WTC11 (cell line): ENCODE results near the gene ZBTB20.

ENCODE experiments used
- ATF1 ChIP-seq: sonication (generic); formaldehyde crosslinking; IDR thresholded peaks from 2 replicates; pipeline ENCODE4 v1.8.1; 2023; ENCODE audit warnings: mild to moderate bottlenecking, moderate library complexity, missing genetic modification reagents
- CREB1 ChIP-seq: sonication (generic); formaldehyde crosslinking; IDR thresholded peaks from 2 replicates; pipeline ENCODE4 v1.8.0; 2023; ENCODE audit warnings: mild to moderate bottlenecking, missing genetic modification reagents
- ELF4 ChIP-seq: sonication (generic); formaldehyde crosslinking; IDR thresholded peaks from 2 replicates; pipeline ENCODE4 v1.8.1; 2022; ENCODE audit warnings: low read depth, mild to moderate bottlenecking, moderate library complexity, missing genetic modification reagents
- NFE2L1 ChIP-seq: sonication (generic); formaldehyde crosslinking; IDR thresholded peaks from 2 replicates; pipeline ENCODE4 v1.8.1; 2023; ENCODE audit warnings: missing genetic modification reagents
- TP53 ChIP-seq: sonication (generic); formaldehyde crosslinking; IDR thresholded peaks from 2 replicates; pipeline ENCODE4 v1.8.1; 2023; ENCODE audit warnings: mild to moderate bottlenecking, missing genetic modification reagents
- ZNF138 ChIP-seq: sonication (generic); formaldehyde crosslinking; conservative IDR thresholded peaks from 2 replicates; pipeline ENCODE4 v1.8.1; 2022; ENCODE audit warnings: mild to moderate bottlenecking, moderate library complexity, missing genetic modification reagents
- TF ChIP-seq, protein P1 (sequence below): fragments of 200-600 bp; IDR thresholded peaks from 2 replicates; pipeline ENCODE4 v1.8.0; 2022; ENCODE audit warnings: antibody characterized with exemption
- TF ChIP-seq, protein P2 (sequence below): sonication (generic); formaldehyde crosslinking; IDR thresholded peaks from 2 replicates; pipeline ENCODE4 v1.8.0; 2022; ENCODE audit warnings: missing genetic modification reagents
- TF ChIP-seq, protein P3 (sequence below): sonication (generic); formaldehyde crosslinking; IDR thresholded peaks from 2 replicates; pipeline ENCODE4 v1.8.1; 2022; ENCODE audit warnings: mild to moderate bottlenecking, moderate library complexity, missing genetic modification reagents
- TF ChIP-seq, protein P4 (sequence below): sonication (generic); formaldehyde crosslinking; IDR thresholded peaks from 2 replicates; pipeline ENCODE4 v1.8.0; 2022; ENCODE audit warnings: mild to moderate bottlenecking, missing genetic modification reagents
- TF ChIP-seq, protein P5 (sequence below): sonication (generic); formaldehyde crosslinking; conservative IDR thresholded peaks from 2 replicates; pipeline ENCODE4 v1.8.1; 2022; ENCODE audit warnings: mild to moderate bottlenecking, missing genetic modification reagents

DNA sequence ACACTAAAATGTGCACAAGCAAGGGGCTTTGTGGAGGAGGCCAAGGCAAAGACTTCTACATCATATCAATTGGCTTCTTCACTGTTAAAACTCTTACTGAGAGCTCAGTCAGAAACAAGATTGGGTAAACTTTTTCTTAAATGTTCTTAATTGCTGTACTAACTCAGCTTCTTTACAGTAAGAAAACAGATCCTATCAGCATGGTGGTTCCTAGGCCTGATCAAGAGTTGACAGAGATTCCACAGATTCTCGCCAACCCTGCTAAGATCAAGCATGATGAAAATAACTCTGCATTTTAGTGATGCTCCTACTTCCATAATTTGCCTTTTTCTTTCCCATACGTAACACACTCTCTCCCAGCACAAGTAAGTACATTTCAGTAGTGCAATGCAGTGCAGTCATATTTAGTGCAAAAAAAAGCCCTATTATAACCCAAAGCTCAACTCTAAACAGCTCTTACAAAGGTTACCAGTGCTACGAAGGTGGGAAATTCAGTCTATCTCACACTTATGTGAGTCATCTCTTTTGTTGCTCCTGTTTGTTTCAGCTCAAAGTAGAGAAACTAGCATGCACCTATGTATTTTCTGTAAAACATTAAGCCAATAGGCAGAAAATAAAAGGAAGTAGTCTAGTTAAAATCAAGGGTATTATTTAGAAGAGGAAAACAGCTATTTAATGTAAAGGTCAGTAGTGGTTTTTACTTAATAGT is 823.4 kb downstream of the ZBTB20 start:
- TF ChIP-seq, protein P1, sequence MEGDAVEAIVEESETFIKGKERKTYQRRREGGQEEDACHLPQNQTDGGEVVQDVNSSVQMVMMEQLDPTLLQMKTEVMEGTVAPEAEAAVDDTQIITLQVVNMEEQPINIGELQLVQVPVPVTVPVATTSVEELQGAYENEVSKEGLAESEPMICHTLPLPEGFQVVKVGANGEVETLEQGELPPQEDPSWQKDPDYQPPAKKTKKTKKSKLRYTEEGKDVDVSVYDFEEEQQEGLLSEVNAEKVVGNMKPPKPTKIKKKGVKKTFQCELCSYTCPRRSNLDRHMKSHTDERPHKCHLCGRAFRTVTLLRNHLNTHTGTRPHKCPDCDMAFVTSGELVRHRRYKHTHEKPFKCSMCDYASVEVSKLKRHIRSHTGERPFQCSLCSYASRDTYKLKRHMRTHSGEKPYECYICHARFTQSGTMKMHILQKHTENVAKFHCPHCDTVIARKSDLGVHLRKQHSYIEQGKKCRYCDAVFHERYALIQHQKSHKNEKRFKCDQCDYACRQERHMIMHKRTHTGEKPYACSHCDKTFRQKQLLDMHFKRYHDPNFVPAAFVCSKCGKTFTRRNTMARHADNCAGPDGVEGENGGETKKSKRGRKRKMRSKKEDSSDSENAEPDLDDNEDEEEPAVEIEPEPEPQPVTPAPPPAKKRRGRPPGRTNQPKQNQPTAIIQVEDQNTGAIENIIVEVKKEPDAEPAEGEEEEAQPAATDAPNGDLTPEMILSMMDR: no peak
- TF ChIP-seq, protein P2, sequence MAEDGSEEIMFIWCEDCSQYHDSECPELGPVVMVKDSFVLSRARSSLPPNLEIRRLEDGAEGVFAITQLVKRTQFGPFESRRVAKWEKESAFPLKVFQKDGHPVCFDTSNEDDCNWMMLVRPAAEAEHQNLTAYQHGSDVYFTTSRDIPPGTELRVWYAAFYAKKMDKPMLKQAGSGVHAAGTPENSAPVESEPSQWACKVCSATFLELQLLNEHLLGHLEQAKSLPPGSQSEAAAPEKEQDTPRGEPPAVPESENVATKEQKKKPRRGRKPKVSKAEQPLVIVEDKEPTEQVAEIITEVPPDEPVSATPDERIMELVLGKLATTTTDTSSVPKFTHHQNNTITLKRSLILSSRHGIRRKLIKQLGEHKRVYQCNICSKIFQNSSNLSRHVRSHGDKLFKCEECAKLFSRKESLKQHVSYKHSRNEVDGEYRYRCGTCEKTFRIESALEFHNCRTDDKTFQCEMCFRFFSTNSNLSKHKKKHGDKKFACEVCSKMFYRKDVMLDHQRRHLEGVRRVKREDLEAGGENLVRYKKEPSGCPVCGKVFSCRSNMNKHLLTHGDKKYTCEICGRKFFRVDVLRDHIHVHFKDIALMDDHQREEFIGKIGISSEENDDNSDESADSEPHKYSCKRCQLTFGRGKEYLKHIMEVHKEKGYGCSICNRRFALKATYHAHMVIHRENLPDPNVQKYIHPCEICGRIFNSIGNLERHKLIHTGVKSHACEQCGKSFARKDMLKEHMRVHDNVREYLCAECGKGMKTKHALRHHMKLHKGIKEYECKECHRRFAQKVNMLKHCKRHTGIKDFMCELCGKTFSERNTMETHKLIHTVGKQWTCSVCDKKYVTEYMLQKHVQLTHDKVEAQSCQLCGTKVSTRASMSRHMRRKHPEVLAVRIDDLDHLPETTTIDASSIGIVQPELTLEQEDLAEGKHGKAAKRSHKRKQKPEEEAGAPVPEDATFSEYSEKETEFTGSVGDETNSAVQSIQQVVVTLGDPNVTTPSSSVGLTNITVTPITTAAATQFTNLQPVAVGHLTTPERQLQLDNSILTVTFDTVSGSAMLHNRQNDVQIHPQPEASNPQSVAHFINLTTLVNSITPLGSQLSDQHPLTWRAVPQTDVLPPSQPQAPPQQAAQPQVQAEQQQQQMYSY (CRISPR knock-in tag): no peak
- no peak for TF ChIP-seq CREB1 (CRISPR knock-in tag)
- no peak for TF ChIP-seq ELF4 (CRISPR knock-in tag)
- TF ChIP-seq, protein P3, sequence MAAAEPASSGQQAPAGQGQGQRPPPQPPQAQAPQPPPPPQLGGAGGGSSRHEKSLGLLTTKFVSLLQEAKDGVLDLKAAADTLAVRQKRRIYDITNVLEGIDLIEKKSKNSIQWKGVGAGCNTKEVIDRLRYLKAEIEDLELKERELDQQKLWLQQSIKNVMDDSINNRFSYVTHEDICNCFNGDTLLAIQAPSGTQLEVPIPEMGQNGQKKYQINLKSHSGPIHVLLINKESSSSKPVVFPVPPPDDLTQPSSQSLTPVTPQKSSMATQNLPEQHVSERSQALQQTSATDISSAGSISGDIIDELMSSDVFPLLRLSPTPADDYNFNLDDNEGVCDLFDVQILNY (CRISPR knock-in tag): no peak
- TF ChIP-seq TP53 (CRISPR knock-in tag): no peak
- TF ChIP-seq ZNF138 (CRISPR knock-in tag): no peak
- no peak for TF ChIP-seq ATF1 (CRISPR knock-in tag)
- TF ChIP-seq, protein P4, sequence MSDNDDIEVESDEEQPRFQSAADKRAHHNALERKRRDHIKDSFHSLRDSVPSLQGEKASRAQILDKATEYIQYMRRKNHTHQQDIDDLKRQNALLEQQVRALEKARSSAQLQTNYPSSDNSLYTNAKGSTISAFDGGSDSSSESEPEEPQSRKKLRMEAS: no peak
- no peak for TF ChIP-seq NFE2L1 (CRISPR knock-in tag)
- TF ChIP-seq, protein P5, sequence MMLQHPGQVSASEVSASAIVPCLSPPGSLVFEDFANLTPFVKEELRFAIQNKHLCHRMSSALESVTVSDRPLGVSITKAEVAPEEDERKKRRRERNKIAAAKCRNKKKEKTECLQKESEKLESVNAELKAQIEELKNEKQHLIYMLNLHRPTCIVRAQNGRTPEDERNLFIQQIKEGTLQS (CRISPR knock-in tag): no peak
